GM12878 (cell line): ENCODE results near the gene CACNA1A. TPM values are rescaled to one million over a fixed set of nuclear protein-coding genes. Genes with fewer than 3 reads are reported as not detected.

Source experiments
- ATAC-seq: fragments of 200-7000 bp; cut with Tn5 transposase; 3 replicates; pipeline ENCODE4 v1.9.1; 2020; ENCODE audit warnings: mild to moderate bottlenecking, moderate library complexity
- BruUV-seq: library from RNA; stranded (reverse); fragments of 400-500 nt; replicated peaks from 2 replicates; lab custom pipeline; 2021; lab: Mats Ljungman, UMichigan
- CTCF ChIA-PET: fragments of 300-600 bp; sonication (Branson Sonifier 250); formaldehyde crosslinking; extraction: SDS; loops from one replicate; lab custom pipeline; 2021; ENCODE audit warnings: inconsistent platforms; lab: Yijun Ruan, JAX
- POLR2A ChIA-PET: fragments of 350-600 bp; formaldehyde crosslinking; extraction: SDS; loops from one replicate; lab custom pipeline; 2021; ENCODE audit warnings: inconsistent platforms; lab: Charles Lee
- RAD21 ChIA-PET: fragments of 300-600 bp; sonication (Branson Sonifier 250); formaldehyde crosslinking; loops from one replicate; lab custom pipeline; 2023; ENCODE audit warnings: antibody characterized with exemption; ENCODE audit not compliant: unreplicated experiment; lab: Charles Lee
- SMC1A ChIA-PET: fragments of 300-600 bp; sonication (Branson Sonifier 250); formaldehyde crosslinking; loops from one replicate; lab custom pipeline; 2023; ENCODE audit not compliant: unreplicated experiment, uncharacterized antibody; lab: Charles Lee
- DNase-seq: peaks from one replicate; pipeline ENCODE4 v3.0.0-alpha.2; 2011; ENCODE audit warnings: low read depth, low spot score
- FAIRE-seq: peaks from 3 replicates; lab custom pipeline; 2011; peaks lifted over from hg19 to GRCh38; lab: Jason Lieb, UNC
- H2AFZ ChIP-seq: 2 replicates; pipeline ENCODE4 v1.6.0; 2011; ENCODE audit warnings: low read depth, low read length, control low read depth; ENCODE audit not compliant: control insufficient read depth
- H3K27ac ChIP-seq: 2 replicates; pipeline ENCODE4 v1.5.1; 2011; ENCODE audit warnings: control low read depth; ENCODE audit not compliant: control insufficient read depth, insufficient read depth
- H3K27me3 ChIP-seq, 2 experiments: replicated peaks in 1 of 2; 2 replicates each; pipeline versions ENCODE4 v1.6.0 to v1.6.1; 2011; ENCODE audit warnings: low read length in 1 of 2; ENCODE audit not compliant: control insufficient read depth in 2 of 2, insufficient read depth in 2 of 2
- H3K36me3 ChIP-seq, 2 experiments: 2 replicates each; pipeline ENCODE4 v1.5.1; 2011; ENCODE audit warnings: low read length in 1 of 2; ENCODE audit not compliant: control insufficient read depth in 2 of 2, insufficient read depth in 2 of 2
- H3K4me1 ChIP-seq: 2 replicates; pipeline ENCODE4 v1.6.1; 2011; ENCODE audit warnings: mild to moderate bottlenecking, low read length, moderate library complexity, mixed read lengths; ENCODE audit not compliant: control insufficient read depth, insufficient read depth
- H3K4me2 ChIP-seq: 2 replicates; pipeline ENCODE4 v1.6.0; 2011; ENCODE audit warnings: control low read depth; ENCODE audit not compliant: control insufficient read depth, insufficient read depth
- H3K4me3 ChIP-seq: fragments of 200-600 bp; sonication (generic); 2 replicates; pipeline ENCODE4 v1.5.1; 2016
- H3K79me2 ChIP-seq: 2 replicates; pipeline ENCODE4 v1.6.0; 2011; ENCODE audit warnings: low read length; ENCODE audit not compliant: control insufficient read depth, insufficient read depth
- H3K9ac ChIP-seq: 2 replicates; pipeline ENCODE4 v1.8.0; 2011; ENCODE audit warnings: low read length, control low read depth, mixed read lengths; ENCODE audit not compliant: control insufficient read depth, insufficient read depth
- H3K9me3 ChIP-seq: replicated peaks from 3 replicates; pipeline ENCODE4 v1.5.1; 2011; ENCODE audit warnings: mild to moderate bottlenecking, low read length; ENCODE audit not compliant: control insufficient read depth, insufficient read depth
- H4K20me1 ChIP-seq: 2 replicates; pipeline ENCODE4 v1.6.0; 2011; ENCODE audit not compliant: control insufficient read depth, insufficient read depth
- CHD2 ChIP-seq: IDR thresholded peaks from 2 replicates; pipeline ENCODE4 v1.6.1; 2011; ENCODE audit warnings: low read depth, low read length, improper control_type of control experiment, borderline replicate concordance
- ETV6 ChIP-seq, 2 experiments: fragments of 450-650 bp in 1 of 2; IDR thresholded peaks in 1 of 2; conservative IDR thresholded peaks in 1 of 2; 2 replicates each; pipeline ENCODE4 v1.6.1; 2014; ENCODE audit warnings: antibody characterized with exemption in 1 of 2, borderline replicate concordance in 1 of 2, low read depth in 1 of 2, mild to moderate bottlenecking in 1 of 2, moderate library complexity in 1 of 2
- JUND ChIP-seq: IDR thresholded peaks from 2 replicates; pipeline ENCODE4 v1.6.1; 2012; ENCODE audit warnings: low read depth, mild to moderate bottlenecking, low read length, improper control_type of control experiment, moderate library complexity
- KLF5 ChIP-seq: fragments of 450-650 bp; IDR thresholded peaks from 2 replicates; pipeline ENCODE4 v1.6.1; 2014; ENCODE audit warnings: mild to moderate bottlenecking; ENCODE audit not compliant: partially characterized antibody
- RAD51 ChIP-seq: fragments of 450-650 bp; IDR thresholded peaks from 2 replicates; pipeline ENCODE4 v1.6.1; 2016; ENCODE audit warnings: moderate library complexity, mild to moderate bottlenecking, inconsistent platforms
- RUNX3 ChIP-seq: IDR thresholded peaks from 2 replicates; pipeline ENCODE4 v1.6.1; 2012; ENCODE audit warnings: low read length, inconsistent platforms
- ZBTB11 ChIP-seq: fragments of 450-650 bp; formaldehyde crosslinking; IDR thresholded peaks from 2 replicates; pipeline ENCODE4 v1.5.0; 2022; ENCODE audit warnings: mild to moderate bottlenecking, missing genetic modification characterization
- ZNF687 ChIP-seq: fragments of 450-650 bp; IDR thresholded peaks from 2 replicates; pipeline ENCODE4 v1.6.1; 2017; ENCODE audit warnings: mild to moderate bottlenecking, moderate library complexity
- WGBS: methylation state at CpG from one replicate; pipeline ENCODE4 v1.1.6; 2016; ENCODE audit warnings: low lambda C conversion rate; ENCODE audit not compliant: insufficient replicate concordance, insufficient coverage; ENCODE audit errors: missing lambda C conversion rate; 5-methylcytosine and 5-hydroxymethylcytosine counted together
- in situ Hi-C: fragments of 300-500 bp; cut with MboI; formaldehyde crosslinking; loops from 9 replicates; pipeline ENCODE4 v1.14.3; 2018; ENCODE audit warnings: mixed read lengths
- intact Hi-C: fragments of 100-400 bp; cut with micrococcal nuclease; formaldehyde crosslinking; loops from one replicate; pipeline ENCODE4 v1.14.2; 2022; ENCODE audit not compliant: unreplicated experiment
- polyA plus RNA-seq, 11 experiments: library from polyadenylated mRNA; depleted of rRNA in 4 of 11; unstranded in 6 of 11; stranded (reverse) in 5 of 11; fragments of >200 nt; fragmentation: Nextera tagmentation in 4 of 11; fragmentation: Illumina TruSeq in 1 of 11; extraction: Ambion mirVana in 4 of 11; extraction: Trizol in 1 of 11; gene quantifications; 1 replicate in 1 of 11; 2 replicates in 10 of 11; pipeline versions ENCODE4 v1.2.1 to v1.2.3, GENCODE V29; 2011 to 2016; ENCODE audit warnings: inconsistent platforms in 2 of 11, missing spikeins in 2 of 11, low read depth in 1 of 11
- total RNA-seq, 4 experiments: library from RNA; depleted of rRNA in 3 of 4; stranded (reverse); fragments of >200 nt in 3 of 4; fragmentation: Illumina TruSeq in 1 of 4; extraction: Trizol in 1 of 4; gene quantifications; 2 replicates each; pipeline versions ENCODE4 v1.2.1 to v1.2.3, GENCODE V29; 2013 to 2021
- TF ChIP-seq, protein P1 (sequence below): fragments of 450-650 bp; IDR thresholded peaks from 2 replicates; pipeline ENCODE4 v1.6.1; 2017; ENCODE audit warnings: mild to moderate bottlenecking, moderate library complexity

CACNA1A gene
- total and polyA plus RNA-seq, 10 of the 15 experiments (the other 5 are each of a cell fraction or from before 2014, with no cell fraction given) = 1.1 to 4.4 (median 2.5) TPM

- peak; percentile 71; the same call in 1 of the 2 replicates for TF ChIP-seq JUND
- TF ChIP-seq ZNF687 = no peak
Observed at GRCh38 chr19:13260883-13261653, 245.2 kb downstream of the CACNA1A start (continued).

DNA sequence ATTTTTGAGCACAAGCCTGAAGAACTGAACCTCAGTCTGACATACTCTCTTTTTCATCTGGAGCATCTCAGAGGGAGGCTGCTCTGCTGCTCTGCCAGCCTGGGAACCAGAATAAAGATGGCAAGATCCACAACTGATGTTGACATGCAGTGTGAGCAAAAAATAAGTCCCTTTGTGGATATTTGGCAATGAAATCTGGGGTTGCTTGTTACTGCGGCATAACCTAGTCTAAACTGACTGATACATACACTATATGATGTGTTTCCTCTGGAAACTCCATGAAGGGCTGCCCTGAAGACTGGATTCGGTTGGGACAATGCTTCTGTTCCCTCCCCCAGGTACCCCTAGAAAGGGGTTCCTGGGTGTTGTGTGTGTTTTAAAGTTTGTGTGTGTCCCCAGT is 249.4 kb downstream of the CACNA1A start:
- ChIA-PET CTCF (no interaction called here), SMC1A (no interaction called here), RAD21 (no interaction called here), POLR2A (no interaction called here)
- FAIRE-seq (no peak), DNase-seq (no peak), ATAC-seq (no peak)
- H3K36me3 ChIP-seq = no peaks in the 10 kb centered on the region
- no peaks in the 10 kb centered on the region for H3K27me3 ChIP-seq
- 79% methylated on average over 2 of the region's 2 CpGs for WGBS
- H3K9ac ChIP-seq = no peak overlapping the region
- no peak overlapping the region for H3K27ac ChIP-seq
- peaks cover 14% of the 10 kb centered on the region for H3K4me1 ChIP-seq
- BruUV-seq = no TSS peak
- H2AFZ ChIP-seq = no peak overlapping the region
- H3K79me2 ChIP-seq = no peaks in the 10 kb centered on the region
- peaks cover 2% of the 10 kb centered on the region; the same call in 1 of the 3 replicates for H3K9me3 ChIP-seq
- H4K20me1 ChIP-seq = no peaks in the 10 kb centered on the region
- in situ Hi-C loops = no loop called here
- no peak overlapping the region for H3K4me2 ChIP-seq
- intact Hi-C loops = no loop called here
- H3K4me3 ChIP-seq = no peak overlapping the region
- TF ChIP-seq CHD2 (no peak), RUNX3 (no peak), KLF5 (no peak), ETV6 (conservative IDR thresholded peaks at IDR 0.05 in 1 of 2, IDR thresholded peaks at IDR 0.05 in 1 of 2; ENCODE audit: borderline replicate concordance in 1 of 2, low read depth in 1 of 2) (no peak), RAD51 (no peak), ZBTB11 (CRISPR knock-in tag) (no peak)
- TF ChIP-seq, protein P1, sequence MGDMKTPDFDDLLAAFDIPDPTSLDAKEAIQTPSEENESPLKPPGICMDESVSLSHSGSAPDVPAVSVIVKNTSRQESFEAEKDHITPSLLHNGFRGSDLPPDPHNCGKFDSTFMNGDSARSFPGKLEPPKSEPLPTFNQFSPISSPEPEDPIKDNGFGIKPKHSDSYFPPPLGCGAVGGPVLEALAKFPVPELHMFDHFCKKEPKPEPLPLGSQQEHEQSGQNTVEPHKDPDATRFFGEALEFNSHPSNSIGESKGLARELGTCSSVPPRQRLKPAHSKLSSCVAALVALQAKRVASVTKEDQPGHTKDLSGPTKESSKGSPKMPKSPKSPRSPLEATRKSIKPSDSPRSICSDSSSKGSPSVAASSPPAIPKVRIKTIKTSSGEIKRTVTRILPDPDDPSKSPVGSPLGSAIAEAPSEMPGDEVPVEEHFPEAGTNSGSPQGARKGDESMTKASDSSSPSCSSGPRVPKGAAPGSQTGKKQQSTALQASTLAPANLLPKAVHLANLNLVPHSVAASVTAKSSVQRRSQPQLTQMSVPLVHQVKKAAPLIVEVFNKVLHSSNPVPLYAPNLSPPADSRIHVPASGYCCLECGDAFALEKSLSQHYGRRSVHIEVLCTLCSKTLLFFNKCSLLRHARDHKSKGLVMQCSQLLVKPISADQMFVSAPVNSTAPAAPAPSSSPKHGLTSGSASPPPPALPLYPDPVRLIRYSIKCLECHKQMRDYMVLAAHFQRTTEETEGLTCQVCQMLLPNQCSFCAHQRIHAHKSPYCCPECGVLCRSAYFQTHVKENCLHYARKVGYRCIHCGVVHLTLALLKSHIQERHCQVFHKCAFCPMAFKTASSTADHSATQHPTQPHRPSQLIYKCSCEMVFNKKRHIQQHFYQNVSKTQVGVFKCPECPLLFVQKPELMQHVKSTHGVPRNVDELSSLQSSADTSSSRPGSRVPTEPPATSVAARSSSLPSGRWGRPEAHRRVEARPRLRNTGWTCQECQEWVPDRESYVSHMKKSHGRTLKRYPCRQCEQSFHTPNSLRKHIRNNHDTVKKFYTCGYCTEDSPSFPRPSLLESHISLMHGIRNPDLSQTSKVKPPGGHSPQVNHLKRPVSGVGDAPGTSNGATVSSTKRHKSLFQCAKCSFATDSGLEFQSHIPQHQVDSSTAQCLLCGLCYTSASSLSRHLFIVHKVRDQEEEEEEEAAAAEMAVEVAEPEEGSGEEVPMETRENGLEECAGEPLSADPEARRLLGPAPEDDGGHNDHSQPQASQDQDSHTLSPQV = no peak
